Fibroblast of skin of right biceps (primary cell): ENCODE measurements around the gene SGCD.

Experiments used
- DNase-seq: peaks from one replicate; pipeline ENCODE4 v3.0.0-alpha.2; 2013

Gene SGCD

DNA sequence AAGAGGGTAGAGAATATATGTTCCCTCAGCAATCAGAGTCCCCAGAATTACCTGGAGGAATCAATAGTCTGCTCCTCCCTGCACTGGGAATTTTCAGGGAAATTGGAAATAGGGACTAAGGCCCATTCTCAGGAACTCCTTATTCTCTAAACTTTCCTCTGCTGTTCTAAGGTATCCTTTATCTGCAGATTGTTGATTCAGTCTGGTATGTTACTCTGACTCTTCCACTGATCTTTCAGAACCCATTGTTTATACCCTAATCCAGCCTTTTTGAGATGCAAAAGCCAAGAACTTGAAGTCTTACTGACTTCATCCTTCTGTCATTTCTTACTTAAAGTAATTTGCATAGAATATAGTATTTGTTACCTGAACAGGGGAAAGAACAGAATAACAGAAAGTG, 379.7 kb downstream of the SGCD start:
- no peak for DNase-seq

DNA sequence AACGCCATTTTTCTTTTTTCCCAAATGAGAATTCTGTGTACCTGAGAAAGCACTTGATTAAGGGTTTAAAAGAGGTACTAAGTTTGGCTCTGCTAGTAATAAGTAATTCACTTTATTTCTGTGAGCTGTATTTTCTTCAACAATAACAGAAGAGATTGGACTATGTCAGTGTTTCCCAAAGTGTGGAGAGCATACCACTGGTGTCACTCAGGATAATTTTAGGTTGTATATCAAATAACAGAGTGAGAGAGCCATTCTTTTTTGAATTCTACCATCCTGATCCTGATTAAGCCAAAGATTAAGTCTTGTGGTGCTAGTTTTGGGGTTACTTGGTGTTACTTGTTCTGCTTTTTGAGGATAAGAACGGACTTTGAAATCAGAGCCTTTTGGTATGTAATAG, 380.8 kb downstream of the SGCD start:
- no peak for DNase-seq

DNA sequence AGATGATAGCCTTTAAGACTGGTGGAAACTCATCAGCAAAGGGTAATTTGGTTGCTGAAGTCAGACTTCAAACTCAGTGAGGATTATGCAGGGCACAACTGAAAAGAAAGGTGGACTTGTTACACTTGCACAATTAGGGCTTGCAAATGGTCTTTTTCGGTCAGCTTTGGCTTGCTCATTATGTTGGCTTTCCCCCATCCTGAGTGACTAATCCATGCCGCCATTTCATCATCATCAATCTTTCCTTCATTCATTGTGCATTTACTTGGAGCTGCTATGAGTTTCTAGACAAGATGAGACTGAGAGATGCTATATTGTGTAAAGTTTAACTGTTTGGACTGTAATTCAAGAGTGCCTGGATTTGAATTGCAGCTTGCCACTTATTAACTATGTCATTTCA, 388.3 kb downstream of the SGCD start:
- DNase-seq: peak; percentile 18

DNA sequence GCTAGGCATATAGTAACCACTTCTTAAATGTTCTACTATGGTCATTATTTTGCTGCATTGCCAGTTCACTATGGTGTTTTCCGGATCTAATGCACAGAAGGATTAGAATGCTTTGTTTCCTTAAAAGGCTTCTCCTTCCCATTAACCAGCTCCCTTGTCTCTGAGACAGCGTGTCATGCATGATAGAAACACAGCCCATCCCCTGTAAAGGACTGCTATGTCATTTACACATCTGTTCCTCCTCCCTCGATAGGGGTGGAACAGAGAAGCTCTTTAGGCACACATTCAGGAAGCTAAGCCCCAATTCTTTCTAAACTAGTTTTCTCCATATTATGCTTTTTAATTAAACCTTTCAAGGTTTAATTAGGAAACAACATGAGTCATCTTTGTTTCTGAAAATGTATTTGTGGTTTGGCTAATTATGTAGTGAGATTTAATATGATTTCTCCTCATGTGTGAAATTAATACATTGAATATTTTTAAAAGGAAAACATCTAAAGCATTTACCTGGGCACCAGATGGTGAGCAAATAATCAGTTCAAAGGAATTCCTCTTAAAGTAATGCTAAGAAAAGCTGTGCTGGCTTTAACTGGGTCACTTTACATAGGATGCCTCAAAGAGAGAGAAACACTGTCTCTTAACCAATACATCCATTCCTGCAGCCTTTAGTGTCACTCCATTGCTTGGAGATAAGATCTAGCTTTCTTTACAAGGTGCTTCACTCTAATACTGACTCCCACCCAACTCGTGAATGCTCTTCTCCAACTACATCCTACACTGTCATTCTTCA, 389.8 kb downstream of the SGCD start:
- no peak for DNase-seq

DNA sequence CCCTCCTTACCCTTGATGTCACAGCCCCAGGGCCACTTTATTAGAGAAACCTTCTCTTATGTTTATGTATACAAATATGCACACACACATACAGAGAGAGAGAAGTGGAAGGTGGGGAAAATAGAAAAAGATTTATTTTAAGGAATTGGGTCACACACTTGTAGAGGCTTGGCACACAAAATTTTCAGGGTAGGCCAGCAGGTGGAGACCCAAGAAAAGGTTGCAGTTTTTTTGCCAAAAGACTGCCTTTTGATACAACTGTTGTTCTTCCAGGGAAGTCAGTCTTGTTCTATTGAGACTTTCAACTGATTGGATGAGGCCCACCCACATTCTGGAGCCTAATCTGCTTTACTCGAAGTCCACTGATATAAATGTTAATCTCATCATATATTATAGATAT, 392.0 kb downstream of the SGCD start:
- no peak for DNase-seq

DNA sequence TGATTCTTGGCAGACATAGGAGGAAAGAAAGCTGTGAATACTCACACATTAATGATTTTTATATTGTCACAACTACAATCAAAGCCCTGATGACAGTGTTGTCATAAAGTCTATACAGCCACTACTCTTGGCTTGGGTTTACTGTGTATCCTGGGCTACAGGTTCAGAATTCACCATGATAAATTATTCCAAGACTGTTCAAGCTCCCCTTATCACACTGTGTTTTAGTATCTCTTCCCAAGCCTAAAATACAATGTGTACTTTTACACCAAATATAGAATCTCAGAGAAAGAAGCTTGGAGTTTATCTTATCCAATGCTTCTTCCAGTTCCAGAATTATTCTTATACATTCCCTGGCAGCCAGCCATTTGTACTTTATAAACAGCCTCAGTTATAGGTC, 395.4 kb downstream of the SGCD start:
- DNase-seq: no peak

DNA sequence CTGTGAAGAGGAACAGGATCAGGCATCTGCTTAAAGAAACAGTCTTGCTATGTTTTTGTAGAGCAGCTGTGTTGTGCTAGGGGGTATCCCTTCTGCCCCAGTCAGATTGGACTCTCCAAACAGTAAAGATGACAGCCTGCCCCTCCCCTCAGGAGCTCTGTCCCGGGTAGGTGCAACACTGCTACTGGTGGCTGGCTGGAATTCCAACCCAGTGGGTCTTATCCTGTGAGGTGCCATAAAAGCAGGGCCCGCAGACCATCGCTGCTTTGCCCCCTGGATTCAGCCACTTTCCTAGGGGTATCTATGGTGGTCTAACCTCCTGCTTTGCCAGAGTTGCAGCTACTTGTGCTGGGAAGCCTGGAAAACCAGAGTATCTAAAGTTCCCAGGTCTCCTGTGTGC, 408.5 kb downstream of the SGCD start:
- DNase-seq: no peak

DNA sequence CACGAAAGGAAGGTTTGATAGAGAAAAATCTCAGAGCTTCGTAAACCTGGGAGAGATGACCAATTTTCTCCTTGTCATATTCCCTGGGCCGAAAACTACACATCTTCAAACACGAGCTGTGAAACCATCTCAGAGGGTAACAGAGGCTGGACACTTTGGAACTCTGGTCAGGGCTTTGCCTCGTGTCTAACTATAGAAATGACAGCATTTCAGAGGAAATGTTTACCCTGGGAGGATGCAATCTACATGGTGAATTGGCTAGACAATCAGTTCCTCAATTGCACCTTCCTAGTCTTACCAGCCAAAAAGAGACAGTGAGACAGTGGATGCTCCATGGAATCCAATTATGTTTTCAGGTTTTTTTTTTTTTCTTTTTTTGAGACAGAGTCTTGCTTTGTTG, 414.6 kb downstream of the SGCD start:
- no peak for DNase-seq

DNA sequence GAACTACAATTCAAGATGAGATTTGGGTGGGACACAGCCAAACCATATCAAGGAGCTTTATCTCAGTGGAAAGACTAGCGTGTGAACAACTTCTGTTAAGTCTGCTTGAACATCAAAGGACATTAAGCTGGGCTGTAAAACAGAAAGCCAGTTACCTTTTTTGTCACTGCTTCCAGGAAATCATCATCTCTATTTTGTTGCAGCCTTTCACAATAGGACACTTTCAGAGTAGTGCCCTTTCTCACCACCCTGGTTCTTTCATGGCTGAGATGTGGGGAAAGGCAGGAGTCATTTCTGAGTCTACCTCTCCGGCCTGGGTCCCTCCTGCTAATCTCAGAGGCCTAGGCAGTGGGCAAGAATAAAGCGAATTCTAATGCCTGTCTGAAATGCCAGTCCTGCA, 426.9 kb downstream of the SGCD start:
- DNase-seq: no peak

DNA sequence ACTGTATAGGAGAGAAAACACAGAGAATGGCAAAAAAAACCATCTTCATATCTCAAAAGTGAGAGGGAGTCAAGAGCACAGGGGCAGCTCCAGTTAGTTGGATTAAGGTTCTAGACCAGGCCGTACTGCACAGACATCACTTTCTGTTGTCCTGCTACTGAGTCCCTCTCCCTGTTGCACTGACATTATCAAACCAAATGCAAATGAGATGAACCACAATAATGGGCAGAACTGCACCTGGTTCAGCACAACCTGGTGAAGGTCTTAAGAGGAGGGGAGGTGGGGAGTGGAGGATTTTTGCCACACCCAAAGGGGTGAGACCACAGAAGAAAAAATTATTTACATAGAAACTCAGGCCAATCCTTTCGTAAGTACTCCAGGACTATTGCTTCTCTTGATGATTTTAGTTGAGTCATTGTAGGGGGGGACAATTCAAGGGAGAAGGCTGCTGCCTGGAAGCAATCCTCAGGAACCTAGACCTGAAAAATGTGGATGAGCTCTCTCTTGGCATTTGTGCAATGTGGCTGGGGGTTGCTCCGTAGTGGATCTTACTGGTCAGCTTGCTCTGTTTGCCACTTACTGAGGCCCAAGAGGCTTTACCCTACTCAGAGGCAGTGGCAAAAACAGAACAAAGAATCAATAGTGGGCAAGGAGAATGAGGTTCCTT, 428.6 kb downstream of the SGCD start:
- peak; percentile 44 for DNase-seq

DNA sequence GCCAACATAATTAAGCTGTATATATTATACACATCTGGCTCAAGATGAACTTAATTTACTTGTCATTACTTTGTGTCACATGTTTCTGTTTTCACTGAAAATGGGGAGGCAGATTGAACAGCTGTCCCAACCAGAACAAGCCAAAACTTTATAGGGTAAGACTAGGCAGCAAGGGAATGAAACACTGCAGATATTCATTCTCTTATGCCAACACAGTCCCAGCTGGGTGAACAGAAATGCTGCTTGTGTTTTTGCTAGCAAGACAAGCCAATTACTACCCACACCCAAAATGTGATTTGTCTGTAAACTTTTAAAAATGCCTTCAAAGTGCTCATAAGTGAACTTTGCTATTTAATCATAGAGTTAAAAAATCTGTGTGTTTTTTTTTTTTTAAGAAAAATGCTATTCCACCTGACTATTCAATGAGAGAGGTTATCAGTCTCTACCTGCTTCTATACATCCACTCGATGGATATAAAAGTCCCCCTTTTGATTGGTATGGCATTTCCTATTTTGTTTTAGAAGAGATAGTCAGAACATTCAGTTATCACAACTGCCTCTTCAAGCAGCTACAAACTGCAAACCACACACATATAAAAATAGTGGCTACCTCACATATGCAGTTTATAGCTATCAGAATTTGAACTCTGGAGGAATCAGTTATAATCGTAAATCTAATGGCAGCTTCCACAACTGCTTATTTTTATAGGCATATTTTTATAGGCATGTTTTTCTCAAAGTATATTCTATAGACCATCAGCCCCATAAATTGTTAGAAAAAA, 431.2 kb downstream of the SGCD start:
- DNase-seq: no peak

DNA sequence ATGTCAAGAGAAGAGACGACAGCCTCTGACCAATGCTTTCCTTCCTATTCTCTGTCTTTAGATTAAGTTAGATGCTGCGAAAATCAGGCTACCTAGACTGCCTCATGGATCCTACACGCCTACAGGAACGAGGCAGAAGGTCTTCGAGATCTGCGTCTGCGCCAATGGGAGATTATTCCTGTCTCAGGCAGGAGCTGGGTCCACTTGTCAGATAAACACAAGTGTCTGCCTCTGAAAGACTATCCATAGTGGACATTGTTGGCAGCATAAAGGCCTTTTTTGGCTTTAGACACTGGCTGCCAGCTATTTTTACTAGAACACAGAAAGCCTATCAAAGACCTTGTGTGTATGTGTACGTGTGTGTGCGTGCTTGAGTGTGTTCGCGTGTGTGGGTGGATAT, 432.2 kb downstream of the SGCD start:
- no peak for DNase-seq

DNA sequence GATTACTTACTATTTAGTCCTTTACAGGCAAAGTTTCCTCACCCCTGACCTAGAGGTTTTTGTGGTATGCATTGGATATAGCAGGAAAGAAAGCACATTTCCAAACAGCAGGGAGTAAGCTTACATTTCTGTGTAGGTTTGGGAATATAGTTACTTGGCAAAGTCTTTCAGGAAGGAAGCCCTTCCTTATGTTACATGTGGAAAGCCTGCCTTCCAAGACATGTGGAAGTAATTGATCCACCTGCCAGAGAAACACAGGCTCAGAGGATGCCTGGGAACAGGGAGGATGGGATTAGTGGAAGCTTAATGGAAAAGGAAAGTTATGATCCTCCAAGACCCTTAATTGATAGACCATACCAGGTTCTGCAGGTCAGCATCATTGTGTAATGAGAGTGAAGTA, 435.8 kb downstream of the SGCD start:
- no peak for DNase-seq

DNA sequence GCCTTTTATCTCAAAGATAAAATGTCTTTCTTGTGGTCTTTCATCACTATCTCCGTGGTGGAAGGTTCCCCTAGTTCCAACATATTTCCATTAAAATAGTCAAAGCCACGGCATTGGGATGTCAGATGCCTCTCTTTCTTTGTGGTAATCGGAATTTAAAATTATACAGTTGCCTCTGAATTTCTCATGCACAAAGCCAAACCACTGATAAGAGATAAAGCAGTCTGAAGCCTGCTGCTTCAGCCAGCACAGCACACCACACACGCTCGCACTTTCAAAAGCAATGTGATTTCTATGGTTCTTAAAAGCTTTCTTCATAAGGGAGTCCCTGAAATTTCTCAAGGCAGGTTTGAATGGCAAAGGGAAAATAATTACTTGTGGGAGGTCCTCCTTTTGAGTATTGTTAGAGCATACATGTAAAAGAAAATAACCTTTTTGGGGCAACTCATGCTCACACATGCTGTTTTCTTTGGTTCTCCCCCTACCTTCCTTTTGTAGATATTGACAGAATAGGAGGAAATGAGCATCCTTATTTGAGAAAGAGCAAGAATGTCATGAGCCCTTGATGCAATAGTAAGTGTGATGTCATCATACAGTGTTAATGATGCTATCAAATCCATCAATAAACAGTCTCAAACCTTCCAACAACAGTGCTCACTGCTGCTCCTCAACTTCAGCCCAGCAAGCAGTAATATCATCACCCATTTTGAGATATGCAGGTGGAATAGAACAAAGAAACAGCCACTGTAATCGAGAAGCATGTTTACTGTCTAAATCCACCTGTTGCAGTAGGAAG, 437.4 kb downstream of the SGCD start:
- peak; percentile 6 for DNase-seq

DNA sequence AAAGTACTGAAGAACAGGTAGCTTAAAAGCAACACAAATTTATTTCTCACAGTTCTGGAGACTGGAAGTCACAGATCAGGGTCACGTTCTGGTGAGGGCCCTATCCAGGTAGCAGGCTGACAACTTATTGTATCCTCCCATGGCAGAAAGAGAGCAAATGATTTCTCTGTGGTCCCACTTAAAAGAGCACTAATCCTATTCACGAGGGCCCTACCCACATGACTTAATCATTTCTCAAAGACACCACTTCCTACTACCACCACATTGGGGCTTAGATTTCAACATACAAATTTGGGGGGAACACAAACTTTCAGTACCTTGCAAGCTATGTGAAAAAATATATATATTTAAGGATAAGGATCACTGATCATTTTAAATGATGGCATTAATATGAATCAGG, 447.3 kb downstream of the SGCD start:
- no peak for DNase-seq

DNA sequence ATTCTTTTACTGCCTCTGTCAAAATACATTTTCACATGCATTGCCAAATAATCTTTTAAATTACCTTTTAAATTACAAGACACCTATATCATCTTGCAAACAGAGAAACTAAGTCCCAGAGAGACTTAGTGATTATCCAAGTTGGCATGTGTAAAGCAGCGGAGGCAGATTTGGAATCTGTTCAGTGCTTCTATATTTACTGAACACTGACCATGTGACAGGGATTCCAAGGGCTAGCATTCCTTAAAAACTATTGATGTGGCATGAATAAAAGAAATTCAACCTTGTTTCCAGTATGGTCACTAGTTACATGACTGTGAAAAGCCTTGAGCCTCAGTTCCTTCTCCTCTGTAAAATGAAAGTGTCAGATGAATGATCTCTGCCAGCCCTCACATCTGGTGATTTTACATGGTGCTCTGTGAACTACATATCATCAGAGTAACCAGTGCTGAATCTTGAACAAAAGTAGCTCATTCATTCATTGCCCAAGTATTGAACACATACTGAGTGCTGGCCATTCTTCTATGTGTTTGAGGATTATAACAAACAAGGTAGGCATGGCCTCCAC, 451.3 kb downstream of the SGCD start:
- no peak for DNase-seq

DNA sequence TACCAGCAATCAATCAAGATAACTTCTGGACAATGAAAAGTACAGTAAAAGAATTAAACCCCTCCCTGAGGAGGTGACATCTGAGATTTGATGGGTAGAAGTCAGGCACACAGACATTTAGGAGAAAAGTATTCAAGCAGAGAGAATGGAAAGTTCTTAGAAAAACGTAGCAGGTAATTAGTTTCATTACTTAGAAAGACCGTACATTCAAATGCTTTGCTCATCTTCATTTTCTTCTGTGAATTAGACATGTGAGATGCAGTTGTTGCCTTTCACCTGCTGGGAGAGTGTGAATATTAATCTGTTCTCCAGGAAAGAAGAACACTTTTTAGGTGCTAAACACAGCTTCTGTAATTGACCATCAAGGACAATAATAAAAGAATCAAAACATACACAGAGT, 451.8 kb downstream of the SGCD start:
- DNase-seq: no peak

DNA sequence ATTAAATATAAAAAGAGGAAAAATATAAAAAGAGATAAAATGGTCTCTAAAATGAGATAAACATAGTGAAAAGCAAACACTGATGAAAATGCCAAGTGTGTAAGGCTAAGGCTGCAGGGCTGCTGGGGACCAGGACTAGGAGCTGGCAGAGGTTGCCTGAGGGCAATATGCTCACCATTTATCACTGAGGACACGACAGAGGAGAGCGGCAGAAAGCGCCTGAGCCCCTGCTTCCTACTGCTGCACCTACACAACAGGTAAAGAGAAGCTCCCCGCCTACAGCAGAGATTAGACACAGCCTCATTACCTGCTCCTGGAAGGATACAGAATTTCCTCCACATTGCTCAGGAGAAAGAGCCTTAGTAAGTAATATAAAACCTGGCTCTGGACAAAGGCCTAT, 452.5 kb downstream of the SGCD start:
- DNase-seq: no peak

DNA sequence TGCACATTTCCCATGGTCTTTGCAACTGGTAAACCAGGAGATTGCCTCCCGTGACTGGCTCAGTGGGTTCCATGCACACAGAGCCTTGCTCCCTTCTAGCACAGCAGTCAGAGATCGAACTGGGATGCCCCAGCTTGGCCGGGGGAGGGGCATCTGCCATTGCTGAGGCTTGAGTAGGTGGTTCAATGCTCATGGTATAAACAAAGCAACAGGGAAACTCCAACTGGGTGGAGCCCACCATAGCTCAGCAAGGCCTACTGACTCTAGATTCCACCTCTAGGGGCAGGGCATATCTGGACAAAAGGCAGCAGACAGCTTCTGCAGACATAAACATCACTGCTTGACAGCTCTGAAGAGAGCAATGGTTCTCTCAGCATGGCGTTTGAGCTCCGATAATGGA, 456.1 kb downstream of the SGCD start:
- no peak for DNase-seq

DNA sequence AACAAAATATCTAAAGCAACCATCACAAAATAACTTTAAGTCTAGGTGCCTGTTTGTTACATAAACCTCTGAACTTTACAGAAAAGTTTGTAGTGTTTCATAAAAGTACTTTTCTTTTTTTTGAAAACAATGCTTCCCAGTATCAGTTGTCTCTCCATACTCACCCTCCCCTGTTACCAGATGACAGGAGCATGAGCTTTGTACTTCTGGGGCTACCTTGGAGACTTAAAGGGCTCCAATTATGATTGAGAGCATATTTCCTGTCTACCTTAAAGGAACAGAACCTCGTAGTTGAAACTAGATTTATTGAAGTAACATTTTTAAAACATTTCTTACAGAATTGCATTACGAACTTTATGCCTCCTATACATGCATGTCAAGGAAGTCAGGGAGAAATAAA, 467.7 kb downstream of the SGCD start:
- DNase-seq: no peak

DNA sequence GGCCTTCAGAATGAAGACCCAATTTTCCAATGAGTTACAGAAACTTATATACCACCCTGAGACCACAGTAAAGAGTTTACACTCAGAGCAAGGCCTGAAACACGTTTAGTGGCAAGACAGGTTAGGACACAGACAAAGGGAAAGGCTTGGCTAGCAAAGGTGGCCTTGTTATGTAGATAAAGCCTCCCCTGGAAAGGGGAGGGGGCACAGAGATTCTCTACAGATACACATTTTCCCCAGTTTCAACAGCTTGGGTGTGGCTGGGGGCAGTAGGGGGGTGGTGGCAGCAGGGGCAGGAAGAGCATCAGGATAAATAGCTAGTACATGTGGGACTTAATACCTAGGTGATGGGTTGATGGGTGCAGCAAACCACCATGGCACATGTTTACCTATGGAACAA, 471.2 kb downstream of the SGCD start:
- DNase-seq: no peak

DNA sequence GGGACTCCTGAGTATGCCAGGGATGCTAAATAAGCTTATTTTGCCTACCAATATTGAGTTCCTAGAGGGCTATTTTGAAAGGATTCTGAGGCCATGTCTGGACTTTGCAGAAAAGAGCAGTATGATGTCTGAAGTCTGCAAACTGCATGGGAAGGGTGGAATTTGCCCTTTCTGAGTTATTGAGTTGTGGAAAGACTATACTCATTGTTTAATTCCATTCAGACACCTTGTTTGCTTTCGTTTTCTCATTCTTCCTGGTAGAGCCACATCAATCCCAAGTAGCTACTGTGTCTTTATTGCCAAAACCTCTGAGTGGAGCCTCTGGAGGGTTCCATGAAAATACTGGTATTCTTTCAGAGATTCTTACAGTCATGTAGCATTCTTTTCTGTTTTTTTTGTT, 472.2 kb downstream of the SGCD start:
- no peak for DNase-seq

DNA sequence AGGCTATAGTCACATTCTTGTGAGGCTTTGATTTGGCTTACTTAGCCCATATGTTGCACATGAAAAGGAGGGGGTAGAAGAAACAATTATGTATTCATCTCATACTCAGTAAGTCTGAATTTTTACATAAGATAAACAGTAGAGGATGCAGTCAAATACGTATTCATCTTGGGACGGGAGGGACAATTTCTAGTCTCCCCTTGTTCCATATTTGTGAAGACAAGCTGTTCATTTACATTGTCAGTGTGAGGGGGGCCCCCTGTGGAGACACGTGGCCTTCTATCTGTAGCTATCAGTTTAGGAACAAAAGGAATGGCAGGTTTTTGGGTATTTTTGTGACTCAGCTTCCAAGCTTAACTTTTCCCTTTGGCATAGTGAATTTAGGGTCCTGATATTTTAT, 474.0 kb downstream of the SGCD start:
- peak; percentile 20 for DNase-seq
